ENCODE results near the gene NRARP. TPM values are rescaled to one million over a fixed set of nuclear protein-coding genes. Genes with fewer than 3 reads are reported as not detected.

NRARP gene
- total RNA-seq, 1 donor from 2014 or later, result 5.1 TPM

DNA sequence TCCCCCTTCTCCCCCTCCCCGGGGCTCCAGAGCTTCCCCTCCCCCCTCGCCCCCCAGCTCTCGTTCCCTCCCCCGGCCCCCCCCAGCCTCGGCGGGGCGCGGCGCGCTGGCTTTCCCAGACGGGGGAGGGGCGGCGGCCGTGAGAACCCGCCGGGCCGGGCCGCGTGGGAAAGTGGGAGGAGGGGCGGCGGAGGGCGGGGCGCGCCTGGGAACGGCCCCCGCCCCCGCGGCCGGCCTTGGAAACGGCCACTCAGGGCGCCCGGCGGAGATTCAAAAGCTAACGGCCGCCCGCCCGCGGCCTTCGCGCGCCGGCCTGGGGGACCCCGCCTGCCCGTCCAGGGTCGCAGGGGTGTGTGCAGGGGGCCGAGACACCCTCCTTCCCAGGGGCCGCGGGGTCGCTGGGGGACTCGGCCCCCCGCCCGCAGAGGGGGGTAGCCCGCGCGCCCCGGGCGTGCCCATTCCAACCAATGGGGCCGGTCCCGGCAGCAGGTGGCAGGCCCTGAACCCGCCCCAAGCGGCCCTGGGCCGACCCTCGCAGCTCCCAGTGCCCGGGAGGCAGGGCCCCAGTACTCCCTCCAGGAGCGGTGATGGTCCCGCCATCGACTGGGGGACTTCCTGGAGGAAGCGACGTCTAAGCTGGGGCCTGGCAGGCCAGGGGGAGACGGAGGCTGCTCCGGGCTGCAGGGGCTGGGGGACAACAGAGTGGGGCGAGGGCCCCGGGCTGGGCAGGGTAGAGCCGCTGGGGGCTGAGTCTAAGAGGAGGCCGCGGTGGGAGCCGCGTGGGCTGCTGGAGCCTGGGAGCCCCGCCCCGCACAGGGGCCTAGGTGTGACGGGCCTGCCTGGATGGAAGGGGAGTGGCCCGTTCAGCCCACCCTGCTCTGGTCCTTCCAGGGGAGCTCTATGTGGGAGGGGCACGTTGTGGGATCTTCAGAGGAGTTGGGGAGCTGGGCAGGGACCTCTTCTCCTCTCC lies 14.2 kb upstream of the NRARP start:
- H3K27me3 ChIP-seq (ENCODE audit: low read depth), result peaks cover 34% of the 10 kb centered on the region
- peaks cover 68% of the 10 kb centered on the region for H3K4me1 ChIP-seq
- no peaks in the 10 kb centered on the region for H3K36me3 ChIP-seq
- DNase-seq, result peak; percentile 68
- TF ChIP-seq, protein P1, sequence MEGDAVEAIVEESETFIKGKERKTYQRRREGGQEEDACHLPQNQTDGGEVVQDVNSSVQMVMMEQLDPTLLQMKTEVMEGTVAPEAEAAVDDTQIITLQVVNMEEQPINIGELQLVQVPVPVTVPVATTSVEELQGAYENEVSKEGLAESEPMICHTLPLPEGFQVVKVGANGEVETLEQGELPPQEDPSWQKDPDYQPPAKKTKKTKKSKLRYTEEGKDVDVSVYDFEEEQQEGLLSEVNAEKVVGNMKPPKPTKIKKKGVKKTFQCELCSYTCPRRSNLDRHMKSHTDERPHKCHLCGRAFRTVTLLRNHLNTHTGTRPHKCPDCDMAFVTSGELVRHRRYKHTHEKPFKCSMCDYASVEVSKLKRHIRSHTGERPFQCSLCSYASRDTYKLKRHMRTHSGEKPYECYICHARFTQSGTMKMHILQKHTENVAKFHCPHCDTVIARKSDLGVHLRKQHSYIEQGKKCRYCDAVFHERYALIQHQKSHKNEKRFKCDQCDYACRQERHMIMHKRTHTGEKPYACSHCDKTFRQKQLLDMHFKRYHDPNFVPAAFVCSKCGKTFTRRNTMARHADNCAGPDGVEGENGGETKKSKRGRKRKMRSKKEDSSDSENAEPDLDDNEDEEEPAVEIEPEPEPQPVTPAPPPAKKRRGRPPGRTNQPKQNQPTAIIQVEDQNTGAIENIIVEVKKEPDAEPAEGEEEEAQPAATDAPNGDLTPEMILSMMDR (IDR thresholded peaks at IDR 0.05; ENCODE audit: borderline replicate concordance), result no peak
- intact Hi-C loops (cut with micrococcal nuclease), result no loop called here
- peak overlapping the region; percentile 63 for H3K4me3 ChIP-seq
- H3K27ac ChIP-seq (replicated peaks), result peak overlapping the region; percentile 86
- H3K9me3 ChIP-seq (replicated peaks), result no peaks in the 10 kb centered on the region

DNA sequence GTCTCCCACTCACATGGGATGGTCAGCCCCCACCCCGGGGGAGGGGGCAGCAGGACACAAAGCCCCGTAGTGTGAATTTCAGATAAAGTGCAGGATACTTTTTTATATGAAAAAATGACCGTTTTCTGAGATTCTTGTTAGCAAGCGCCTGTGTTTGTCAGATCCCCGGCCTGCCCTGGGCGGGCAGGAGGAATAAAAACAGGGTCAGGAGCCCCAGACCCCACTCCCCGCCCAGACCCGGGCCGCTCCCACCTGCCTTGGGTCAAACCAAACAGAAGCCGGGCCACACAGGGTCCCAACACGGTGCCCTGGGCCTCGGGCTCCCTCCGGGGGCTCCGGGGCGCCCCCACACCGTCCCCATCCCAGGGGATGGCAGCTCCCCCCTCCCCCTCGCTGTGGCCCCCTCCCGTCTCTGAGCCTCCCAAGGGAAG lies 13.5 kb upstream of the NRARP start:
- H3K27me3 ChIP-seq (ENCODE audit: low read depth), result peaks cover 34% of the 10 kb centered on the region
- peak overlapping the region; percentile 63 for H3K4me3 ChIP-seq
- H3K9me3 ChIP-seq (replicated peaks), result no peaks in the 10 kb centered on the region
- peak overlapping the region; percentile 86 for H3K27ac ChIP-seq (replicated peaks)
- peaks cover 61% of the 10 kb centered on the region for H3K4me1 ChIP-seq
- TF ChIP-seq, protein P1 (IDR thresholded peaks at IDR 0.05; ENCODE audit: borderline replicate concordance), result no peak
- DNase-seq, result no peak
- H3K36me3 ChIP-seq, result no peaks in the 10 kb centered on the region
- intact Hi-C loops (cut with micrococcal nuclease), result no loop called here

GRCh38 chr9:137314561-137315560 lies 12.8 kb upstream of the NRARP start:
- H3K36me3 ChIP-seq, result no peaks in the 10 kb centered on the region
- peak overlapping the region; percentile 63 for H3K4me3 ChIP-seq
- H3K4me1 ChIP-seq, result peaks cover 54% of the 10 kb centered on the region
- intact Hi-C loops (cut with micrococcal nuclease), result no loop called here
- TF ChIP-seq, protein P1 (IDR thresholded peaks at IDR 0.05; ENCODE audit: borderline replicate concordance), result no peak
- peaks cover 34% of the 10 kb centered on the region for H3K27me3 ChIP-seq (ENCODE audit: low read depth)
- H3K27ac ChIP-seq (replicated peaks), result peak overlapping the region; percentile 86
- DNase-seq, result peak; percentile 19
- no peaks in the 10 kb centered on the region for H3K9me3 ChIP-seq (replicated peaks)

DNA sequence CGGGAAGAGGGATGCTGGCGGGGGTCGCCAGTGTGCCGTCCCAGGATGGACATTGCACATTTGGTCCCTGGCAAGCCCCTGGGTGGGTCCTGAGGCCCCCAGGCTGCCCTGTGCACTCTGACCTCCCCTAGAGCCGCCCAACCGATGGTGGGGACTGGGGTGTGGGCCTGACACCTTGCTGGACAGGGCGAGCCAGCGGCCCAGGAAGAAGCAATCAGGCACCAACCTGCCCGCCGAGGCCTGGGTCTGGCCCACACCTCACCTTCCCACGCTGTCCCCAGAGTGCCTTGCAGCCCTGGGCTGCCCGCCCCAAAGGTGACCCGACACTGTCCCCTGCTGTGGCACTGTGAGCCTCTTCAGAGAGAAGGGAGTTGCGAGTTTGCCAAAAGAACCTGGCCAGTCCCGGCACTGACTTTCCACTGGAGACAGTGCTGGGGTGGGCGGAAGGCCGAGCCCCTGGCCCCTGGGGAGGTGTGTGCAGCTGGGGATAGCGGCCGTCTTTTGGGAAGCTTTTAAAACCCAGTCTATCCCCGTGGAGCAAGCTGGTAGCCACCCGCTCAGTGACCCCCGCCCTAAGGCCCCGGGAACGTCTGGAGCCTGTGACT lies 12.0 kb upstream of the NRARP start:
- H3K36me3 ChIP-seq, result no peaks in the 10 kb centered on the region
- intact Hi-C loops (cut with micrococcal nuclease), result no loop called here
- peak overlapping the region; percentile 86 for H3K27ac ChIP-seq (replicated peaks)
- no peaks in the 10 kb centered on the region for H3K9me3 ChIP-seq (replicated peaks)
- TF ChIP-seq, protein P1 (IDR thresholded peaks at IDR 0.05; ENCODE audit: borderline replicate concordance), result no peak
- peaks cover 46% of the 10 kb centered on the region for H3K4me1 ChIP-seq
- DNase-seq, result peak; percentile 17
- H3K4me3 ChIP-seq, result no peak overlapping the region
- peaks cover 34% of the 10 kb centered on the region for H3K27me3 ChIP-seq (ENCODE audit: low read depth)
